B cell (primary cell): ENCODE measurements around the gene VPS11. TPM values are rescaled to one million over a fixed set of nuclear protein-coding genes. Genes with fewer than 3 reads are reported as not detected.
A peak's percentile ranks its signal among the peaks of the same experiment; 100 is the strongest.

Experiments used
- ATAC-seq: fragments of 200-7000 bp; cut with Tn5 transposase; one replicate; pipeline ENCODE4 v1.10.0; 2021; ENCODE audit warnings: low read depth, mild to moderate bottlenecking, moderate number of reproducible peaks, moderate library complexity
- CTCF ChIA-PET: fragments of 350-600 bp; sonication (Branson Sonifier 250); formaldehyde crosslinking; loops from one replicate; lab custom pipeline; 2021; ENCODE audit warnings: antibody characterized with exemption, inconsistent platforms; lab: Charles Lee
- POLR2A ChIA-PET: fragments of 350-600 bp; sonication (Branson Sonifier 250); formaldehyde crosslinking; loops from one replicate; lab custom pipeline; 2021; ENCODE audit warnings: antibody characterized with exemption; lab: Charles Lee
- DNase-seq: peaks from one replicate; pipeline ENCODE4 v3.0.0; 2013
- H2AFZ ChIP-seq: 2 replicates; pipeline ENCODE4 v1.6.1; 2012; ENCODE audit warnings: mild to moderate bottlenecking, low read depth, low read length; ENCODE audit not compliant: insufficient read depth, poor library complexity, severe bottlenecking
- H3K27ac ChIP-seq, 2 donors: 1 replicate in 1 of 2; 2 replicates in 1 of 2; pipeline ENCODE4 v1.5.1; 2012 to 2013; ENCODE audit warnings: low read length in 2 of 2, mild to moderate bottlenecking in 2 of 2, moderate library complexity in 1 of 2
- H3K27me3 ChIP-seq, 4 experiments: fragments of 200-600 bp in 1 of 4; sonication (generic) in 1 of 4; replicated peaks in 1 of 4; 1 replicate in 2 of 4; 2 replicates in 2 of 4; pipeline versions ENCODE4 v1.6.1 to v1.7.0; 2013 to 2016; ENCODE audit warnings: low read length in 3 of 4, mild to moderate bottlenecking in 2 of 4, mixed read lengths in 1 of 4, moderate library complexity in 1 of 4; ENCODE audit not compliant: insufficient read depth in 4 of 4, control insufficient read depth in 3 of 4; ENCODE audit errors: control extremely low read depth in 1 of 4
- H3K36me3 ChIP-seq, 2 experiments: replicated peaks in 1 of 2; 1 replicate in 1 of 2; 2 replicates in 1 of 2; pipeline versions ENCODE4 v1.6.1 to v1.7.1; 2013; ENCODE audit warnings: low read length in 1 of 2; ENCODE audit not compliant: insufficient read depth in 2 of 2, control insufficient read depth in 1 of 2; ENCODE audit errors: control extremely low read depth in 1 of 2, extremely low read depth in 1 of 2
- H3K4me1 ChIP-seq, 2 donors: fragments of 200-600 bp in 1 of 2; sonication (generic) in 1 of 2; 1 replicate in 1 of 2; 2 replicates in 1 of 2; pipeline versions ENCODE4 v1.5.1 to v1.6.1; 2013 to 2017; ENCODE audit warnings: low read length in 2 of 2; ENCODE audit not compliant: control insufficient read depth in 2 of 2, insufficient read depth in 2 of 2
- H3K4me2 ChIP-seq: replicated peaks from 2 replicates; pipeline ENCODE3; 2012; ENCODE audit warnings: mild to moderate bottlenecking, low read depth, low read length; ENCODE audit not compliant: poor library complexity, severe bottlenecking
- H3K4me3 ChIP-seq, 5 experiments: fragments of 200-600 bp in 1 of 5; sonication (generic) in 1 of 5; 1 replicate in 3 of 5; 2 replicates in 2 of 5; pipeline versions ENCODE4 v1.5.1 to v1.7.0; 2011 to 2016; ENCODE audit warnings: low read length in 4 of 5, mild to moderate bottlenecking in 4 of 5, low read depth in 2 of 5, control low read depth in 1 of 5, moderate library complexity in 1 of 5; ENCODE audit not compliant: insufficient read depth in 1 of 5; ENCODE audit errors: control extremely low read depth in 1 of 5, extremely low read depth in 1 of 5
- H3K79me2 ChIP-seq: fragments of 200-600 bp; sonication (generic); one replicate; pipeline ENCODE4 v1.6.0; 2016; ENCODE audit warnings: low read length; ENCODE audit not compliant: control insufficient read depth, insufficient read depth
- H3K9ac ChIP-seq: fragments of 200-600 bp; sonication (generic); 2 replicates; pipeline ENCODE4 v1.6.1; 2017; ENCODE audit warnings: mild to moderate bottlenecking, low read length, moderate library complexity
- H3K9me3 ChIP-seq, 3 donors: one replicate each; pipeline versions ENCODE4 v1.6.1 to v1.7.1; 2013; ENCODE audit warnings: low read length in 2 of 3; ENCODE audit not compliant: control insufficient read depth in 2 of 3, insufficient read depth in 1 of 3; ENCODE audit errors: control extremely low read depth in 1 of 3
- H4K20me1 ChIP-seq: 2 replicates; pipeline ENCODE4 v1.6.0; 2012; ENCODE audit warnings: mild to moderate bottlenecking, low read length; ENCODE audit not compliant: insufficient read depth, control insufficient read depth, poor library complexity, severe bottlenecking
- H3K27ac Mint-ChIP-seq: one replicate; pipeline ENCODE4 v1.8.0; 2021; ENCODE audit warnings: mixed read lengths
- H3K27me3 Mint-ChIP-seq: one replicate; pipeline ENCODE4 v1.8.0; 2021; ENCODE audit warnings: mixed read lengths
- H3K4me1 Mint-ChIP-seq: one replicate; pipeline ENCODE4 v1.8.0; 2021; ENCODE audit warnings: mixed read lengths
- H3K4me3 Mint-ChIP-seq: one replicate; pipeline ENCODE4 v1.8.0; 2021; ENCODE audit warnings: mixed read lengths
- H3K9me3 Mint-ChIP-seq: one replicate; pipeline ENCODE4 v1.8.0; 2022; ENCODE audit warnings: mixed read lengths; ENCODE audit not compliant: insufficient read depth
- EZH2 ChIP-seq: IDR thresholded peaks from 2 replicates; pipeline ENCODE4 v1.6.1; 2012; ENCODE audit warnings: borderline replicate concordance, low read depth, mild to moderate bottlenecking, moderate library complexity, low read length; ENCODE audit not compliant: insufficient read depth, poor library complexity, severe bottlenecking
- WGBS: methylation state at CpG from one replicate; pipeline ENCODE4 v1.1.5; 2013; ENCODE audit warnings: missing lambda C conversion rate; ENCODE audit not compliant: insufficient coverage; 5-methylcytosine and 5-hydroxymethylcytosine counted together
- intact Hi-C: fragments of 100-400 bp; cut with micrococcal nuclease; formaldehyde crosslinking; loops from one replicate; pipeline ENCODE4 v1.10.0; 2022
- polyA plus RNA-seq: library from polyadenylated mRNA; depleted of rRNA; stranded (reverse); fragments of >200 nt; gene quantifications from 2 replicates; pipeline ENCODE4 v1.2.3, GENCODE V29; 2012
- total RNA-seq, 2 donors: library from RNA; stranded (reverse); fragments of 120-200 nt in 1 of 2; gene quantifications; 1 replicate in 1 of 2; 2 replicates in 1 of 2; pipeline versions ENCODE4 v1.2.3 to v1.2.4, GENCODE V29; 2013 to 2022
- TF ChIP-seq, protein P1 (sequence below): fragments of 200-600 bp; IDR thresholded peaks from one replicate; pipeline ENCODE4 v1.8.0; 2022; ENCODE audit warnings: antibody characterized with exemption, mild to moderate bottlenecking

Gene VPS11
- total and polyA plus RNA-seq, 2 donors (not counting 1 experiment from before 2014, with no cell fraction given): 35.7 to 64.7 TPM

DNA sequence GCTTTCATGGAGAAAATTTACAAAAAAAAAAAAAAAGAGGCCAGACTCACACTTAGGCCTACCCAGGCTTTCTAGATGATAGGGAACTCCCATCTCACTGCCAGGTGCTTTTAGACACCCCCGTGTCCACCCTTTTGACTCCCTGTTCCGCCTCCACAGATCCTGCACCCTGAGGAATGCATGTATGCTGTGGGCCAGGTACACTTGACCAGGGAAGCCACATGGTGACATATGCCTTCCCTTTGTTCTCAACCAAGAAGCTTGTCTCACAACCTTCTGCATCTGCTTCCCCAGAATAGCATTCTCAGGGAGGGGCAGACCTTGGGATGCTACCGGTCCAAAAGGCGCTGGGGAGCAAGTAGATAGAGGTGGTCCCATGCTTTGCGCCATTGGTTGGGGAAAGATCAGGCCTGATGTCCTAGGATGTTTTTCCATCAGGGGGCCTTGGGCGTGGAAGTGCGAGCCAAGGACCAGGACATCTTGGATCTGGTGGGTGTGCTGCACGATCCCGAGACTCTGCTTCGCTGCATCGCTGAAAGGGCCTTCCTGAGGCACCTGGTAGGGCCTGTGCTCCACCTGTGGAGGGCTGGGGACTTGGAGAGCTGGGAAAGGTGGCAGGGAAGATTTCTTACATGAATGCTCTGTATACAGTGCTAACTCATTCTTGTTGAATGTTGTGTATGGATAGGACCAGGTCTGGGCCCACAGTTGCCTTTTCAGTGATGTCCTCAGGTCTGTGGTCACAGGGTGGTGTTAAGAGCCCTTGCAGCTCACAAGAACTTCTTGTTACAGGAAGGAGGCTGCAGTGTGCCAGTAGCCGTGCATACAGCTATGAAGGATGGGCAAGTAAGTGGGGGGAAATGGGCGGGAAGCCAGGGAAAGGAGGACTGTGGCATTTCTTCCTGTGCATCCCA is 24.6 kb downstream of the VPS11 start:
- Histone ChIP-seq H3K27me3 (no peaks in the 10 kb centered on the region), H3K9ac (no peak overlapping the region), H3K36me3 (peaks cover 0 to 12% of the 10 kb centered on the region in 2 experiments), H2AFZ (no peak overlapping the region), H3K4me1 (peaks cover 16 to 37% of the 10 kb centered on the region in 2 donors), H3K27ac (no peak overlapping the region), H3K79me2 (peaks cover 35% of the 10 kb centered on the region), H3K9me3 (no peaks in the 10 kb centered on the region), H3K4me3 (no peak overlapping the region), H3K4me2 (no peak overlapping the region), H4K20me1 (peaks cover 11% of the 10 kb centered on the region)
- H3K27ac Mint-ChIP-seq: no peak overlapping the region
- H3K27me3 Mint-ChIP-seq: no peaks in the 10 kb centered on the region
- DNase-seq (no peak), ATAC-seq (no peak)
- peaks cover 31% of the 10 kb centered on the region for H3K4me1 Mint-ChIP-seq
- H3K9me3 Mint-ChIP-seq: no peaks in the 10 kb centered on the region
- ChIA-PET CTCF (no interaction called here), POLR2A (no interaction called here)
- TF ChIP-seq, protein P1, sequence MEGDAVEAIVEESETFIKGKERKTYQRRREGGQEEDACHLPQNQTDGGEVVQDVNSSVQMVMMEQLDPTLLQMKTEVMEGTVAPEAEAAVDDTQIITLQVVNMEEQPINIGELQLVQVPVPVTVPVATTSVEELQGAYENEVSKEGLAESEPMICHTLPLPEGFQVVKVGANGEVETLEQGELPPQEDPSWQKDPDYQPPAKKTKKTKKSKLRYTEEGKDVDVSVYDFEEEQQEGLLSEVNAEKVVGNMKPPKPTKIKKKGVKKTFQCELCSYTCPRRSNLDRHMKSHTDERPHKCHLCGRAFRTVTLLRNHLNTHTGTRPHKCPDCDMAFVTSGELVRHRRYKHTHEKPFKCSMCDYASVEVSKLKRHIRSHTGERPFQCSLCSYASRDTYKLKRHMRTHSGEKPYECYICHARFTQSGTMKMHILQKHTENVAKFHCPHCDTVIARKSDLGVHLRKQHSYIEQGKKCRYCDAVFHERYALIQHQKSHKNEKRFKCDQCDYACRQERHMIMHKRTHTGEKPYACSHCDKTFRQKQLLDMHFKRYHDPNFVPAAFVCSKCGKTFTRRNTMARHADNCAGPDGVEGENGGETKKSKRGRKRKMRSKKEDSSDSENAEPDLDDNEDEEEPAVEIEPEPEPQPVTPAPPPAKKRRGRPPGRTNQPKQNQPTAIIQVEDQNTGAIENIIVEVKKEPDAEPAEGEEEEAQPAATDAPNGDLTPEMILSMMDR: no peak
- no peak for TF ChIP-seq EZH2
- intact Hi-C loops: no loop called here
- peak overlapping the region; percentile 16 for H3K4me3 Mint-ChIP-seq
- 87% methylated on average over 12 of the region's 13 CpGs for WGBS
